Measurements from ENCODE around the gene GRIK4.

DNA sequence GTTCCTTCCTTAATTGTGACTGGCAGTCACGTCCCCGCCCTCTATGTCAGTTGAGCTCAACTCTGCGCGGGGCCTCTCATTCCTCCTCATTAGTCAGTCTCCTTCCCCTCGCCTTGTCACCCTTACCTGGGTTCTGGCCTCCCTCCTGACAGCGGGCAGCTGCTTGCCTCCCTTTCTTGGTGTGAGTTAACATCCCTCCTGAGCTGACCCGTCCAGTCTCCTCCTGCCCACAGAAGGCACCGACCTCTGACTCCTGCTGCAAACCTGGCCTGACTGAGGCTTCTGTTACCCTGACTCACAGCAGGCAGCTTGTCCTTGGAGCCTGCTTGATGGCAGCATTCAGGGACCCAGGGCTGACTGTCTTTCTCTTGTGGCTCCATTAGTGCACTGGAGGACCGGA, 45.2 kb downstream of the GRIK4 start:
- TF ChIP-seq, protein P1, sequence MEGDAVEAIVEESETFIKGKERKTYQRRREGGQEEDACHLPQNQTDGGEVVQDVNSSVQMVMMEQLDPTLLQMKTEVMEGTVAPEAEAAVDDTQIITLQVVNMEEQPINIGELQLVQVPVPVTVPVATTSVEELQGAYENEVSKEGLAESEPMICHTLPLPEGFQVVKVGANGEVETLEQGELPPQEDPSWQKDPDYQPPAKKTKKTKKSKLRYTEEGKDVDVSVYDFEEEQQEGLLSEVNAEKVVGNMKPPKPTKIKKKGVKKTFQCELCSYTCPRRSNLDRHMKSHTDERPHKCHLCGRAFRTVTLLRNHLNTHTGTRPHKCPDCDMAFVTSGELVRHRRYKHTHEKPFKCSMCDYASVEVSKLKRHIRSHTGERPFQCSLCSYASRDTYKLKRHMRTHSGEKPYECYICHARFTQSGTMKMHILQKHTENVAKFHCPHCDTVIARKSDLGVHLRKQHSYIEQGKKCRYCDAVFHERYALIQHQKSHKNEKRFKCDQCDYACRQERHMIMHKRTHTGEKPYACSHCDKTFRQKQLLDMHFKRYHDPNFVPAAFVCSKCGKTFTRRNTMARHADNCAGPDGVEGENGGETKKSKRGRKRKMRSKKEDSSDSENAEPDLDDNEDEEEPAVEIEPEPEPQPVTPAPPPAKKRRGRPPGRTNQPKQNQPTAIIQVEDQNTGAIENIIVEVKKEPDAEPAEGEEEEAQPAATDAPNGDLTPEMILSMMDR (conservative IDR thresholded peaks at IDR 0.05), result no peak
- TF ChIP-seq EZH2 (IDR thresholded peaks at IDR 0.05; ENCODE audit: low read depth), result no peak
